ENCODE data around the gene IMMP2L.
"Not testable (repeated sequence)": the region's sequence is repeated elsewhere in the genome, so short reads cannot be mapped to it uniquely, and the experiment has no call there.

Gene IMMP2L

GRCh38 chr7:111290982-111291381 is 271.3 kb downstream of the IMMP2L start:
- Histone ChIP-seq H3K4me1 (ENCODE audit: insufficient read depth, low read length, poor library complexity, severe bottlenecking) (peaks cover 22% of the 10 kb centered on the region), H2AFZ (ENCODE audit: low read length) (no peak overlapping the region), H3K4me2 (ENCODE audit: low read depth, low read length, poor library complexity, severe bottlenecking) (no peak overlapping the region), H3K9me2 (replicated peaks; ENCODE audit: low read depth, low read length) (no peaks in the 10 kb centered on the region), H3K79me2 (ENCODE audit: insufficient read depth, low read length) (no peaks in the 10 kb centered on the region), H4K20me1 (ENCODE audit: insufficient read depth, low read length, poor library complexity, severe bottlenecking) (no peaks in the 10 kb centered on the region), H3F3A (ENCODE audit: low read depth) (no peaks in the 10 kb centered on the region), H3K27me3 (ENCODE audit: insufficient read depth, low read length, poor library complexity, severe bottlenecking) (no peaks in the 10 kb centered on the region), H3K9me3 (ENCODE audit: insufficient read depth, low read depth, low read length) (peaks cover 3% of the 10 kb centered on the region; the same call in 1 of the 2 replicates), H3K9ac (ENCODE audit: low read depth, low read length, poor library complexity, severe bottlenecking) (no peak overlapping the region), H3K4me3 (ENCODE audit: low read length, poor library complexity, severe bottlenecking) (no peak overlapping the region), H3K36me3 (ENCODE audit: insufficient read depth, low read length) (no peaks in the 10 kb centered on the region)
- TF ChIP-seq CTCF (conservative IDR thresholded peaks at IDR 0.05; ENCODE audit: low read length), result no peak
- no peak for TF ChIP-seq EZH2phosphoT487 (IDR thresholded peaks at IDR 0.05; ENCODE audit: borderline replicate concordance)

DNA sequence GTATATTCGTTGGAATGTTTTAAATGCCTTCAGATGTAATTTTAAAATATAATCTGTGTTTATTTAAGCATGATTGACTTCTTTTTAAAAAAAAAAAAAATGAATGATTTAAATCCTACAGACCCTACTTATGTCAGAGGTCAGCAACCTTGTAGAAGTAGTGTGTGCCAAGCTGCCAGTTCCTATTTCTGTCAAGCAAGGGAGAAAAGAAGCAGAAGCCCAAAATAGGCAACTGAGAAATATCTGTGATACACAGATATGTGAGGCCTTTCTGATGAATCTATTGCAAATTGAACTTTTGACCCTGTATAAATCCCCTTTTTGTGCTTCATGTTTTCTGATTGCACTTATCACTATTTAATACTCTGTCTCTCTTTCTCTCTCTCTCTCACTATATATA is 271.9 kb downstream of the IMMP2L start:
- no peak for TF ChIP-seq EZH2phosphoT487 (IDR thresholded peaks at IDR 0.05; ENCODE audit: borderline replicate concordance)
- TF ChIP-seq CTCF (conservative IDR thresholded peaks at IDR 0.05; ENCODE audit: low read length), result no peak
- no peak overlapping the region for H2AFZ ChIP-seq (ENCODE audit: low read length)
- no peaks in the 10 kb centered on the region for H3F3A ChIP-seq (ENCODE audit: low read depth)
- no peaks in the 10 kb centered on the region for H4K20me1 ChIP-seq (ENCODE audit: insufficient read depth, low read length, poor library complexity, severe bottlenecking)
- no peak overlapping the region for H3K4me2 ChIP-seq (ENCODE audit: low read depth, low read length, poor library complexity, severe bottlenecking)
- no peaks in the 10 kb centered on the region for H3K79me2 ChIP-seq (ENCODE audit: insufficient read depth, low read length)
- no peak overlapping the region for H3K4me3 ChIP-seq (ENCODE audit: low read length, poor library complexity, severe bottlenecking)
- no peaks in the 10 kb centered on the region for H3K9me2 ChIP-seq (replicated peaks; ENCODE audit: low read depth, low read length)
- peaks cover 22% of the 10 kb centered on the region for H3K4me1 ChIP-seq (ENCODE audit: insufficient read depth, low read length, poor library complexity, severe bottlenecking)
- H3K27me3 ChIP-seq (ENCODE audit: insufficient read depth, low read length, poor library complexity, severe bottlenecking), result no peaks in the 10 kb centered on the region
- peaks cover 3% of the 10 kb centered on the region; the same call in 1 of the 2 replicates for H3K9me3 ChIP-seq (ENCODE audit: insufficient read depth, low read depth, low read length)
- no peaks in the 10 kb centered on the region for H3K36me3 ChIP-seq (ENCODE audit: insufficient read depth, low read length)
- H3K9ac ChIP-seq (ENCODE audit: low read depth, low read length, poor library complexity, severe bottlenecking), result no peak overlapping the region

GRCh38 chr7:111288441-111288840 is 273.9 kb downstream of the IMMP2L start:
- not testable (repeated sequence) for H3K4me3 ChIP-seq (ENCODE audit: low read length, poor library complexity, severe bottlenecking); H3K4me2 ChIP-seq (ENCODE audit: low read depth, low read length, poor library complexity, severe bottlenecking); H3K9me2 ChIP-seq (replicated peaks; ENCODE audit: low read depth, low read length); H2AFZ ChIP-seq (ENCODE audit: low read length); H3F3A ChIP-seq (ENCODE audit: low read depth); H3K36me3 ChIP-seq (ENCODE audit: insufficient read depth, low read length); H3K27me3 ChIP-seq (ENCODE audit: insufficient read depth, low read length, poor library complexity, severe bottlenecking); H3K79me2 ChIP-seq (ENCODE audit: insufficient read depth, low read length); H3K9ac ChIP-seq (ENCODE audit: low read depth, low read length, poor library complexity, severe bottlenecking); H4K20me1 ChIP-seq (ENCODE audit: insufficient read depth, low read length, poor library complexity, severe bottlenecking); H3K9me3 ChIP-seq (ENCODE audit: insufficient read depth, low read depth, low read length)
- H3K4me1 ChIP-seq (ENCODE audit: insufficient read depth, low read length, poor library complexity, severe bottlenecking), result peaks cover 27% of the 10 kb centered on the region

DNA sequence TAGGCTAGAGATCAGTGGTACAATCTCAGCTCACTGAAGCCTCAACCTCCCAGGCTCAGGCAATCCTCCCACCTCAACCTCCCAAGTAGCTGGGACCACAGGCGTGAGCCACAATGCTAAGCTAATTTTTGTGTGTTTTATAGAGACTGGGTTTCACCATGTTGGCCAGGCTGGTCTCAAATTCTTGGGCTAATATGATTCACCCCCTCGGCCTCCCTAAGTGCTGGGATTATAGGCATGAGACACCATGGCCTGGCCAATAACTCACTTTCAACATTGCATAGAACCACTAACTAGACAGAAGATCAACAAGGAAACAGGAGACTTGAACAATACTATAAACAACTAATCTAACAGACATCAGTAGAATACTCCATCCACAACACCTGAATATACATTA is 279.7 kb downstream of the IMMP2L start:
- Histone ChIP-seq H3K4me1 (ENCODE audit: insufficient read depth, low read length, poor library complexity, severe bottlenecking) (peaks cover 11% of the 10 kb centered on the region), H3K27me3 (ENCODE audit: insufficient read depth, low read length, poor library complexity, severe bottlenecking) (no peaks in the 10 kb centered on the region), H3K79me2 (ENCODE audit: insufficient read depth, low read length) (no peaks in the 10 kb centered on the region), H3K4me2 (ENCODE audit: low read depth, low read length, poor library complexity, severe bottlenecking) (no peak overlapping the region), H3K36me3 (ENCODE audit: insufficient read depth, low read length) (no peaks in the 10 kb centered on the region), H2AFZ (ENCODE audit: low read length) (no peak overlapping the region), H3K9me2 (replicated peaks; ENCODE audit: low read depth, low read length) (no peaks in the 10 kb centered on the region), H4K20me1 (ENCODE audit: insufficient read depth, low read length, poor library complexity, severe bottlenecking) (no peaks in the 10 kb centered on the region), H3K9me3 (ENCODE audit: insufficient read depth, low read depth, low read length) (no peaks in the 10 kb centered on the region; the same call in 1 of the 2 replicates), H3K4me3 (ENCODE audit: low read length, poor library complexity, severe bottlenecking) (no peak overlapping the region), H3K9ac (ENCODE audit: low read depth, low read length, poor library complexity, severe bottlenecking) (no peak overlapping the region), H3F3A (ENCODE audit: low read depth) (no peaks in the 10 kb centered on the region)
- TF ChIP-seq EZH2phosphoT487 (IDR thresholded peaks at IDR 0.05; ENCODE audit: borderline replicate concordance), result no peak
- no peak for TF ChIP-seq CTCF (conservative IDR thresholded peaks at IDR 0.05; ENCODE audit: low read length)

Measured in Loucy (cell line).